ENCODE results near the gene PRR4.
A peak's percentile ranks its signal among the peaks of the same experiment; 100 is the strongest.

PRR4 gene, protein sequence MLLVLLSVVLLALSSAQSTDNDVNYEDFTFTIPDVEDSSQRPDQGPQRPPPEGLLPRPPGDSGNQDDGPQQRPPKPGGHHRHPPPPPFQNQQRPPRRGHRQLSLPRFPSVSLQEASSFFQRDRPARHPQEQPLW

DNA sequence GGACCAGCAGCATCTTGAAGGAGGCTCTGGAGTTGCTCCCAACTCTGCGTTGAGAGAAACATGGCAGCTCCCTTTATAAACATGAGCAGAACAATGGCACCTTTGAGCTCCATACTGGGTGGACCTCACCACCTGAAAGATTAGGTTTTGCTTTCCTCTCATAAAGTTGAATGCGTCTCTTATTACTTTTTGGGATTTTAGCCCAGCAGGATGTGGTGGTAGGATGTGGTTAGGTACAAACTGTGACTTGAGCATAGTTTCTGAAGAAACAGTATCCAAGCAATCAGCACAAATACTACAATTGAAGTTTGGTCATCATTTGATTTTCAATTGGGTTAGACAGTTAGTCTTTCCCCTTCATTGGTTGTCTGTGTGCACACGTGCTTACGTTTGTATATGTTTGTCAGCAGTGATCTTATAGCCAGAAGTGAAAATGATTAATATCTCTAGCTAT, at the start of gene PRR4:
Gene PRR4, minus strand, starts transcription at position 51 of the 454 bp plus-strand sequence. Its CDS starts 38 bp downstream, at position 13.
- in situ Hi-C loops (cut with HindIII; ENCODE audit: low sequenced_read_pairs): no loop called here
- TF ChIP-seq, protein P1, sequence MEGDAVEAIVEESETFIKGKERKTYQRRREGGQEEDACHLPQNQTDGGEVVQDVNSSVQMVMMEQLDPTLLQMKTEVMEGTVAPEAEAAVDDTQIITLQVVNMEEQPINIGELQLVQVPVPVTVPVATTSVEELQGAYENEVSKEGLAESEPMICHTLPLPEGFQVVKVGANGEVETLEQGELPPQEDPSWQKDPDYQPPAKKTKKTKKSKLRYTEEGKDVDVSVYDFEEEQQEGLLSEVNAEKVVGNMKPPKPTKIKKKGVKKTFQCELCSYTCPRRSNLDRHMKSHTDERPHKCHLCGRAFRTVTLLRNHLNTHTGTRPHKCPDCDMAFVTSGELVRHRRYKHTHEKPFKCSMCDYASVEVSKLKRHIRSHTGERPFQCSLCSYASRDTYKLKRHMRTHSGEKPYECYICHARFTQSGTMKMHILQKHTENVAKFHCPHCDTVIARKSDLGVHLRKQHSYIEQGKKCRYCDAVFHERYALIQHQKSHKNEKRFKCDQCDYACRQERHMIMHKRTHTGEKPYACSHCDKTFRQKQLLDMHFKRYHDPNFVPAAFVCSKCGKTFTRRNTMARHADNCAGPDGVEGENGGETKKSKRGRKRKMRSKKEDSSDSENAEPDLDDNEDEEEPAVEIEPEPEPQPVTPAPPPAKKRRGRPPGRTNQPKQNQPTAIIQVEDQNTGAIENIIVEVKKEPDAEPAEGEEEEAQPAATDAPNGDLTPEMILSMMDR (IDR thresholded peaks at IDR 0.05; ENCODE audit: low read depth, low read length, missing control alignments): no peak
- no peak within 1 kb of the TSS for H3K4me3 ChIP-seq (ENCODE audit: low read depth, low read length)
- DNase-seq (ENCODE audit: low read depth): peak; percentile 41

DNA sequence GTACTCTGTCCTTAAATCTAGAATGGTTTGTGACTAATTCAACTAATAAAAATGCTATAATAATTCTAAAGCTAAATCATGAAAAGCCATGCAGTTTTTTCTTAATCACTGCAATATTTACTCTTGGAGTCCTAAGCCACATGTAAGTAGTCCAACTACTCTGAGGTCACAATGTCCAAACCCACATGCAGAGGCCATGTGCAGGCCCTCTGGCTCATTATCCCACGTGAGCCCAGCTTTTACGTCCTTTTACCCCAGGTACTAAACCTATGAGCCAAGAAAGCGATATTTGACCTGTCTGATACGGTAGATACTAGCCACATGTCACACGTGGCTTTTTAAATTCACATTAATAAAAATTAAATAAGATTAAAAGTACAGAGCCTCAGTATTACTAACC, 47.6 kb upstream of the PRR4 start:
- TF ChIP-seq, protein P1 (IDR thresholded peaks at IDR 0.05; ENCODE audit: low read depth, low read length, missing control alignments): no peak
- H3K4me3 ChIP-seq (ENCODE audit: low read depth, low read length): no peak overlapping the region
- in situ Hi-C loops (cut with HindIII; ENCODE audit: low sequenced_read_pairs): no loop called here
- no peak for DNase-seq (ENCODE audit: low read depth)

DNA sequence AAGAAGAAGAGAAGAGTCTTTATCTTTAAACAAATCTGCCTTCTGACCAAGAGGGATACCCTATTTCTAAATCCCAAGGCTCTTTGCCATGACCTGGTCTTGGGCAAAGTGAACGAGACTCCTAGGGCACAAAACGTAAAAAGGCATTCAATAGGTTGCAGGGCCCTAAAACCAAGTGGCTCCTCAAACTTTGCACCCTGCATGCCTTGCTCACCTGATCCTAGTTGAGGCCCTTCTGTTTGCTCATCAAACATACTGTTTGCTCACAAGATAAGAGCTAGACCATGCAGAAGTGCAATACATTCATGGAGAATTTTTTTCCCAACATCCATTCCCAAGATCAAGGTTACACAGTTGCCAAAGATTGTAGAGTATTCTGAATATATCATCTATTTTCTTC, 42.7 kb upstream of the PRR4 start:
- in situ Hi-C loops (cut with HindIII; ENCODE audit: low sequenced_read_pairs): no loop called here
- DNase-seq (ENCODE audit: low read depth): no peak
- TF ChIP-seq, protein P1 (IDR thresholded peaks at IDR 0.05; ENCODE audit: low read depth, low read length, missing control alignments): no peak
- H3K4me3 ChIP-seq (ENCODE audit: low read depth, low read length): no peak overlapping the region

DNA sequence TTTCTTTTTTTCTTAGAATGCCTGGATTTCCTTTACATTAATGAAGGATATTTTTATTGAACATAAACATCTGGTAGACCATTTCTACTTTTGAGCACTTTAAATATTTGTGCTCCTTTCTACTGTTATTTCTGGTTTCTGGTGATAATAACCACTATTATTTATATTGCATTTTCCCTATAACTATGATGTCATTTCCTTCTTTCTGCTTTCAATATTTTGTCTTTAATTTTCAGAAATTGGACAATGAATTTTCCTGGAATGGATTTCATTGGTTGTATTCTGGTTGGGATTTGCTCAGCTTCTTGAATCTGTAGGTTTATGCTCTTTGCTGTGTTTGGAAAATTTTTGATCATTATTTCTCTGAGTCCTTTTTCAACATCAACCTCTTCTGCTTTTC, 40.0 kb upstream of the PRR4 start:
- in situ Hi-C loops (cut with HindIII; ENCODE audit: low sequenced_read_pairs): no loop called here
- no peak for DNase-seq (ENCODE audit: low read depth)
- H3K4me3 ChIP-seq (ENCODE audit: low read depth, low read length): no peak overlapping the region
- TF ChIP-seq, protein P1 (IDR thresholded peaks at IDR 0.05; ENCODE audit: low read depth, low read length, missing control alignments): no peak

DNA sequence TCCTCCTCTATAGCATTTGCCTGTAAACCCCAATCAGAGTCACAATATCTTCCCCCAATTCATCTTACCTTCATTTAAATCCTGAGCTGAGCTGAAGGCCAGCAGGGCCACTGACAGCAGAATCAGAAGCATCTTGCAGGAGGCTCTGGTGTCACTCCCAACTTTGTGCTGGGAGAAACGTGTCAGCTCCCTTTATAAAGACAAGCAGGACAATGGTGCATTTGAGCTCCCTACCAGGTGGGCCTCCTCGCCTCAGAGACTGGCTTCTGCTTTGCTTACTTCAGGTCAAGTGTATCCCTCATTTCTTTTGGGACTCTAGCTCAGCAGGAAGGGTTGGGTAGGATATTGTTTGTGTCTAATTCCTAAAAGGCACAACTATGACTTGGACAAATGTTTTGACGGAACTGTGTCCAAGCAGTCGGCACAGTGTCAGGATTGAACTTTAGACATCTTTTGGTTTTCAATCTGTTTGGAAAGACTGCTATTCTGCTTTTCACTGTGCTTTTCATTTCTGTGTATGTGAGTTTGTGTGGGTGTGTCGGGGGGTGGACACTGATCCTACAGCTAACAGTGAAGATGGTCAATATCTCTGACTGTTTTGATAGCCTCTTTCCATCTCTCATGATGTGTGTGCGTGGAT, 34.9 kb upstream of the PRR4 start, which contains the start of gene PRH1:
Gene PRH1, minus strand, starts transcription at position 170 of the 640 bp plus-strand sequence. Its CDS starts 38 bp downstream, at position 132.
- H3K4me3 ChIP-seq (ENCODE audit: low read depth, low read length): no peak within 1 kb of the TSS
- in situ Hi-C loops (cut with HindIII; ENCODE audit: low sequenced_read_pairs): no loop called here
- DNase-seq (ENCODE audit: low read depth): no peak
- TF ChIP-seq, protein P1 (IDR thresholded peaks at IDR 0.05; ENCODE audit: low read depth, low read length, missing control alignments): no peak

DNA sequence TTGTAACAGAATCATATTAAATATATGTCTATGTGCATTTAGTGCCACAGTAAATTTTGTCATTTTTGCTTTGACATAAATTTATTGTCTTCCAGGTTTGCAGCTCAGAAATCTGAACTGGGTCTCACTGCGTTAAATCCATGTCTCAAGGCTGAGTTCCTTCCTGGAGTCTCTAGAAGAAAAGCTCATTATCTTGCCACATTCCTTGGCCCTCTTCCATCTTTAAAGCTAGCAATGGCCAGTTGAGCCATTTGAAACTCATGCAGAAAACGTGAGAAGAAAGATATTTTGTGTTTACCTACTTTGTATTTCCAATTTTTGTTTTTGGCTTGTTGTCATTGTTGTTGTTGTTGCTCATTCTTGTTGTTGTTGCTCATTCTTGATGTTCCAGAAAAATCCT, 24.1 kb upstream of the PRR4 start:
- peak; percentile 49 for DNase-seq (ENCODE audit: low read depth)
- TF ChIP-seq, protein P1 (IDR thresholded peaks at IDR 0.05; ENCODE audit: low read depth, low read length, missing control alignments): no peak
- in situ Hi-C loops (cut with HindIII; ENCODE audit: low sequenced_read_pairs): no loop called here
- H3K4me3 ChIP-seq (ENCODE audit: low read depth, low read length): no peak overlapping the region
